H1 (cell line): ENCODE data around the gene PLCB1.

Source experiments
- CBX8 ChIP-seq: fragments of 300-800, 300-1000 bp; sonication (generic); IDR thresholded peaks from 2 replicates; pipeline ENCODE4 v1.7.1; 2016; ENCODE audit warnings: low read depth, low read length, borderline replicate concordance
- CEBPB ChIP-seq: IDR thresholded peaks from 2 replicates; pipeline ENCODE4 v1.6.1; 2012; ENCODE audit warnings: low read depth, low read length
- CHD2 ChIP-seq: IDR thresholded peaks from 2 replicates; pipeline ENCODE4 v1.6.1; 2012; ENCODE audit warnings: low read length, improper control_type of control experiment
- EP300 ChIP-seq, 2 experiments: IDR thresholded peaks; 1 replicate in 1 of 2; 2 replicates in 1 of 2; pipeline ENCODE4 v1.6.1; 2011 to 2012; ENCODE audit warnings: low read depth in 2 of 2, low read length in 2 of 2, mild to moderate bottlenecking in 2 of 2, borderline replicate concordance in 1 of 2, inconsistent platforms in 1 of 2, moderate library complexity in 1 of 2
- EZH2 ChIP-seq: fragments of 200-600 bp; sonication (generic); IDR thresholded peaks from 2 replicates; pipeline ENCODE4 v1.7.1; 2012; ENCODE audit warnings: low read depth, mild to moderate bottlenecking, moderate library complexity, low read length, inconsistent platforms; ENCODE audit not compliant: severe bottlenecking
- POLR2A ChIP-seq, 2 experiments: IDR thresholded peaks; 1 replicate in 1 of 2; 2 replicates in 1 of 2; pipeline ENCODE4 v1.6.1; 2011; ENCODE audit warnings: low read depth in 2 of 2, low read length in 2 of 2, mild to moderate bottlenecking in 2 of 2; ENCODE audit errors: control extremely low read depth in 1 of 2
- RFX5 ChIP-seq: IDR thresholded peaks from 2 replicates; pipeline ENCODE4 v1.6.1; 2011; ENCODE audit warnings: low read depth, low read length, improper control_type of control experiment, borderline replicate concordance
- SRF ChIP-seq: IDR thresholded peaks from 2 replicates; pipeline ENCODE4 v1.6.1; 2011; ENCODE audit warnings: mild to moderate bottlenecking, low read depth, low read length, moderate library complexity
- TBP ChIP-seq: IDR thresholded peaks from 2 replicates; pipeline ENCODE4 v1.6.1; 2011; ENCODE audit warnings: low read depth, low read length, improper control_type of control experiment
- TCF12 ChIP-seq: IDR thresholded peaks from 2 replicates; pipeline ENCODE4 v1.6.1; 2011; ENCODE audit warnings: low read depth, mild to moderate bottlenecking, low read length
- ZNF274 ChIP-seq: IDR thresholded peaks from 2 replicates; pipeline ENCODE4 v1.7.0; 2012; ENCODE audit warnings: low read length, borderline replicate concordance; ENCODE audit errors: extremely low read depth
- TF ChIP-seq, protein P1 (sequence below), 3 experiments: IDR thresholded peaks; 1 replicate in 2 of 3; 2 replicates in 1 of 3; pipeline versions ENCODE4 v1.5.1 to v1.6.1; 2011; ENCODE audit warnings: low read length in 3 of 3, mild to moderate bottlenecking in 3 of 3, inconsistent platforms in 2 of 3, low read depth in 1 of 3, moderate library complexity in 1 of 3; ENCODE audit not compliant: insufficient read depth in 1 of 3; ENCODE audit errors: control extremely low read depth in 1 of 3
- TF ChIP-seq, protein P2 (sequence below): IDR thresholded peaks from 2 replicates; pipeline ENCODE4 v1.6.1; 2012; ENCODE audit warnings: inconsistent platforms
- TF ChIP-seq, protein P3 (sequence below): IDR thresholded peaks from 2 replicates; pipeline ENCODE4 v1.6.1; 2012; ENCODE audit warnings: inconsistent platforms

DNA sequence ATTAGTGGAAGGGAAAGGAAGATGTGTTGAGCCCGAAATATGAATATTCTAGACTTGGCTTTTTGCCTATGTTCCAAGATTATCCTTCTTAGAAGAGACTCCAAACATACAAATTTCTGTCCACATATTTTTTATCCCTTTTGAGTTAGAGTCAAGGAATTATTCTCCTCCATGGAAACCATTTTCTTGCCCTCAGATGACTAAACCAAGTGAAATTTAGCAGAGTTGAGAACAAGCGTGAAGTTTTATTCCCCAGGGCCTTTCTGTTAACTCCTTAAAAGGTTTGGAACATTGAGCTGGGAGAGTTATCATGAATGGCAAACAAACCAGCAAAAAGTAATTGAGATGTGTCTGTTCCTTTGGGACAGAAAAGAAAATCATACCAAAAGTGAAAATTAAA lies 650.7 kb downstream of the PLCB1 start:
- TF ChIP-seq, protein P1, sequence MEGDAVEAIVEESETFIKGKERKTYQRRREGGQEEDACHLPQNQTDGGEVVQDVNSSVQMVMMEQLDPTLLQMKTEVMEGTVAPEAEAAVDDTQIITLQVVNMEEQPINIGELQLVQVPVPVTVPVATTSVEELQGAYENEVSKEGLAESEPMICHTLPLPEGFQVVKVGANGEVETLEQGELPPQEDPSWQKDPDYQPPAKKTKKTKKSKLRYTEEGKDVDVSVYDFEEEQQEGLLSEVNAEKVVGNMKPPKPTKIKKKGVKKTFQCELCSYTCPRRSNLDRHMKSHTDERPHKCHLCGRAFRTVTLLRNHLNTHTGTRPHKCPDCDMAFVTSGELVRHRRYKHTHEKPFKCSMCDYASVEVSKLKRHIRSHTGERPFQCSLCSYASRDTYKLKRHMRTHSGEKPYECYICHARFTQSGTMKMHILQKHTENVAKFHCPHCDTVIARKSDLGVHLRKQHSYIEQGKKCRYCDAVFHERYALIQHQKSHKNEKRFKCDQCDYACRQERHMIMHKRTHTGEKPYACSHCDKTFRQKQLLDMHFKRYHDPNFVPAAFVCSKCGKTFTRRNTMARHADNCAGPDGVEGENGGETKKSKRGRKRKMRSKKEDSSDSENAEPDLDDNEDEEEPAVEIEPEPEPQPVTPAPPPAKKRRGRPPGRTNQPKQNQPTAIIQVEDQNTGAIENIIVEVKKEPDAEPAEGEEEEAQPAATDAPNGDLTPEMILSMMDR (IDR thresholded peaks at IDR 0.05; ENCODE audit: control extremely low read depth in 1 of 3, insufficient read depth in 1 of 3, low read depth in 1 of 3, low read length in 3 of 3), result no peak
- TF ChIP-seq, protein P2, sequence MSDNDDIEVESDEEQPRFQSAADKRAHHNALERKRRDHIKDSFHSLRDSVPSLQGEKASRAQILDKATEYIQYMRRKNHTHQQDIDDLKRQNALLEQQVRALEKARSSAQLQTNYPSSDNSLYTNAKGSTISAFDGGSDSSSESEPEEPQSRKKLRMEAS, result no peak
- TF ChIP-seq RFX5, result no peak
- no peak for TF ChIP-seq ZNF274
- no peak for TF ChIP-seq CHD2
- TF ChIP-seq TCF12, result no peak
- TF ChIP-seq EP300 (IDR thresholded peaks at IDR 0.05; ENCODE audit: borderline replicate concordance in 1 of 2, low read depth in 2 of 2, low read length in 2 of 2), result no peak
- TF ChIP-seq POLR2A (IDR thresholded peaks at IDR 0.05; ENCODE audit: control extremely low read depth in 1 of 2, low read depth in 2 of 2, low read length in 2 of 2), result no peak
- TF ChIP-seq, protein P3, sequence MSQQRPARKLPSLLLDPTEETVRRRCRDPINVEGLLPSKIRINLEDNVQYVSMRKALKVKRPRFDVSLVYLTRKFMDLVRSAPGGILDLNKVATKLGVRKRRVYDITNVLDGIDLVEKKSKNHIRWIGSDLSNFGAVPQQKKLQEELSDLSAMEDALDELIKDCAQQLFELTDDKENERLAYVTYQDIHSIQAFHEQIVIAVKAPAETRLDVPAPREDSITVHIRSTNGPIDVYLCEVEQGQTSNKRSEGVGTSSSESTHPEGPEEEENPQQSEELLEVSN, result no peak
- no peak for TF ChIP-seq CEBPB
- no peak for TF ChIP-seq EZH2
- no peak for TF ChIP-seq CBX8
- no peak for TF ChIP-seq TBP
- no peak for TF ChIP-seq SRF
